ENCODE measurements around the gene RXYLT1. TPM values are rescaled to one million over a fixed set of nuclear protein-coding genes. Genes with fewer than 3 reads are reported as not detected.
"Not testable (repeated sequence)": the region's sequence is repeated elsewhere in the genome, so short reads cannot be mapped to it uniquely, and the experiment has no call there.

Gene RXYLT1
- total RNA-seq, 1 experiment from 2014 or later: 16.6 TPM

- no peak for DNase-seq
- no peaks in the 10 kb centered on the region for H3K36me3 ChIP-seq (replicated peaks; ENCODE audit: control insufficient read depth, insufficient read depth, low read length)
- H3K4me3 ChIP-seq (ENCODE audit: insufficient read depth, low read depth, low read length): no peak overlapping the region
- no peaks in the 10 kb centered on the region for H3K27me3 ChIP-seq (ENCODE audit: control insufficient read depth, insufficient read depth, low read length)
These were observed 34.5 kb downstream of the RXYLT1 start for GRCh38 chr12:63814146-63814772.

GRCh38 chr12:63815482-63815852 lies 35.8 kb downstream of the RXYLT1 start:
- Histone ChIP-seq H3K36me3 (replicated peaks; ENCODE audit: control insufficient read depth, insufficient read depth, low read length) (no peaks in the 10 kb centered on the region), H3K27me3 (ENCODE audit: control insufficient read depth, insufficient read depth, low read length) (no peaks in the 10 kb centered on the region), H3K4me3 (ENCODE audit: insufficient read depth, low read depth, low read length) (no peak overlapping the region)
- no peak for DNase-seq

- H3K4me3 ChIP-seq (ENCODE audit: insufficient read depth, low read depth, low read length): no peak overlapping the region
- no peaks in the 10 kb centered on the region for H3K36me3 ChIP-seq (replicated peaks; ENCODE audit: control insufficient read depth, insufficient read depth, low read length)
- DNase-seq: no peak
- no peaks in the 10 kb centered on the region for H3K27me3 ChIP-seq (ENCODE audit: control insufficient read depth, insufficient read depth, low read length)
These were observed 36.3 kb downstream of the RXYLT1 start for GRCh38 chr12:63816031-63816430.

GRCh38 chr12:63820427-63820826 lies 40.7 kb downstream of the RXYLT1 start:
- H3K36me3 ChIP-seq (replicated peaks; ENCODE audit: control insufficient read depth, insufficient read depth, low read length): no peaks in the 10 kb centered on the region
- no peak overlapping the region for H3K4me3 ChIP-seq (ENCODE audit: insufficient read depth, low read depth, low read length)
- DNase-seq: no peak
- no peaks in the 10 kb centered on the region for H3K27me3 ChIP-seq (ENCODE audit: control insufficient read depth, insufficient read depth, low read length)

GRCh38 chr12:63821781-63822251 lies 42.1 kb downstream of the RXYLT1 start:
- Histone ChIP-seq H3K27me3 (ENCODE audit: control insufficient read depth, insufficient read depth, low read length) (no peaks in the 10 kb centered on the region), H3K36me3 (replicated peaks; ENCODE audit: control insufficient read depth, insufficient read depth, low read length) (no peaks in the 10 kb centered on the region), H3K4me3 (ENCODE audit: insufficient read depth, low read depth, low read length) (no peak overlapping the region)
- no peak for DNase-seq

GRCh38 chr12:63822352-63822751 lies 42.6 kb downstream of the RXYLT1 start:
- Histone ChIP-seq H3K4me3 (ENCODE audit: insufficient read depth, low read depth, low read length) (no peak overlapping the region), H3K27me3 (ENCODE audit: control insufficient read depth, insufficient read depth, low read length) (no peaks in the 10 kb centered on the region), H3K36me3 (replicated peaks; ENCODE audit: control insufficient read depth, insufficient read depth, low read length) (no peaks in the 10 kb centered on the region)
- no peak for DNase-seq

GRCh38 chr12:63823040-63823439 lies 43.3 kb downstream of the RXYLT1 start:
- DNase-seq: no peak
- no peaks in the 10 kb centered on the region for H3K36me3 ChIP-seq (replicated peaks; ENCODE audit: control insufficient read depth, insufficient read depth, low read length)
- no peaks in the 10 kb centered on the region for H3K27me3 ChIP-seq (ENCODE audit: control insufficient read depth, insufficient read depth, low read length)
- H3K4me3 ChIP-seq (ENCODE audit: insufficient read depth, low read depth, low read length): no peak overlapping the region

GRCh38 chr12:63826006-63826585 lies 46.4 kb downstream of the RXYLT1 start:
- Histone ChIP-seq H3K27me3 (ENCODE audit: control insufficient read depth, insufficient read depth, low read length) (no peaks in the 10 kb centered on the region), H3K4me3 (ENCODE audit: insufficient read depth, low read depth, low read length) (no peak overlapping the region), H3K36me3 (replicated peaks; ENCODE audit: control insufficient read depth, insufficient read depth, low read length) (no peaks in the 10 kb centered on the region)
- peak; percentile 60 for DNase-seq

GRCh38 chr12:63828867-63829266 lies 49.2 kb downstream of the RXYLT1 start:
- H3K4me3 ChIP-seq (ENCODE audit: insufficient read depth, low read depth, low read length): no peak overlapping the region
- no peak for DNase-seq
- no peaks in the 10 kb centered on the region for H3K36me3 ChIP-seq (replicated peaks; ENCODE audit: control insufficient read depth, insufficient read depth, low read length)
- no peaks in the 10 kb centered on the region for H3K27me3 ChIP-seq (ENCODE audit: control insufficient read depth, insufficient read depth, low read length)

GRCh38 chr12:63836046-63836445 lies 56.3 kb downstream of the RXYLT1 start:
- DNase-seq: no peak
- Histone ChIP-seq H3K27me3 (ENCODE audit: control insufficient read depth, insufficient read depth, low read length) (no peaks in the 10 kb centered on the region), H3K4me3 (ENCODE audit: insufficient read depth, low read depth, low read length) (no peak overlapping the region), H3K36me3 (replicated peaks; ENCODE audit: control insufficient read depth, insufficient read depth, low read length) (no peaks in the 10 kb centered on the region)

- Histone ChIP-seq H3K36me3 (replicated peaks; ENCODE audit: control insufficient read depth, insufficient read depth, low read length) (no peaks in the 10 kb centered on the region), H3K27me3 (ENCODE audit: control insufficient read depth, insufficient read depth, low read length) (no peaks in the 10 kb centered on the region), H3K4me3 (ENCODE audit: insufficient read depth, low read depth, low read length) (no peak overlapping the region)
- DNase-seq: no peak
These were observed 57.2 kb downstream of the RXYLT1 start for GRCh38 chr12:63836936-63837335.

GRCh38 chr12:63838411-63838810 lies 58.7 kb downstream of the RXYLT1 start:
- DNase-seq: no peak

GRCh38 chr12:63841011-63841410 lies 61.3 kb downstream of the RXYLT1 start:
- no peak for DNase-seq
- peaks cover 8% of the 10 kb centered on the region for H3K27me3 ChIP-seq (ENCODE audit: control insufficient read depth, insufficient read depth, low read length)
- H3K4me3 ChIP-seq (ENCODE audit: insufficient read depth, low read depth, low read length): no peak overlapping the region
- no peaks in the 10 kb centered on the region for H3K36me3 ChIP-seq (replicated peaks; ENCODE audit: control insufficient read depth, insufficient read depth, low read length)

More at GRCh38 chr12:63838411-63838810, 58.7 kb downstream of the RXYLT1 start:
- no peaks in the 10 kb centered on the region for H3K36me3 ChIP-seq (replicated peaks; ENCODE audit: control insufficient read depth, insufficient read depth, low read length)
- H3K27me3 ChIP-seq (ENCODE audit: control insufficient read depth, insufficient read depth, low read length): no peaks in the 10 kb centered on the region
- no peak overlapping the region for H3K4me3 ChIP-seq (ENCODE audit: insufficient read depth, low read depth, low read length)

- Histone ChIP-seq H3K4me3 (ENCODE audit: insufficient read depth, low read depth, low read length) (no peak overlapping the region), H3K27me3 (ENCODE audit: control insufficient read depth, insufficient read depth, low read length) (peaks cover 8% of the 10 kb centered on the region), H3K36me3 (replicated peaks; ENCODE audit: control insufficient read depth, insufficient read depth, low read length) (no peaks in the 10 kb centered on the region)
- no peak for DNase-seq
These were observed 61.9 kb downstream of the RXYLT1 start for GRCh38 chr12:63841571-63841970.

GRCh38 chr12:63842750-63843149 lies 63.0 kb downstream of the RXYLT1 start:
- H3K36me3 ChIP-seq (replicated peaks; ENCODE audit: control insufficient read depth, insufficient read depth, low read length); H3K27me3 ChIP-seq (ENCODE audit: control insufficient read depth, insufficient read depth, low read length); DNase-seq; H3K4me3 ChIP-seq (ENCODE audit: insufficient read depth, low read depth, low read length): not testable (repeated sequence)
